HG03139 (cell line): ENCODE results near the gene AIF1L.

Experiments
- ATAC-seq: cut with Tn5 transposase; IDR thresholded peaks from one replicate; pipeline ENCODE4 v1.9.1; 2021; ENCODE audit not compliant: unreplicated experiment

Gene AIF1L

DNA sequence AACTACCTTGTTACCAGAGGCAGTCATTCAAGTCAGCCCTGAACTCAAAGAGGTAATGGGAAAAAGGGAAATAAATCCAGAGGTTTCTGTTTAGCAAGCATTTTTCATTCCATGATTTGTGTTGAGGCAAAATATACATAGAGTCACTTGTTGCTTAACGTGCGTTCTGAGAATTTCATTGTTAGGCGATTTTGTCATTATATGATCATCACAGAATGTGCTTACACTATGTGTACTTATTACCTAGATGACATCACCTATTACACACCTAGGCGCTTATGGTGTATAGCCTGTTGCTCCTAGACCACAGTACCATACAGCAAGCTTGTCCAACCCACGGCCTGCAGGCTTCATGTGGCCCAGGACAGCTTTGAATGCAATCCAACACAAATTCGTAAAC, 65.3 kb downstream of the AIF1L start:
- ATAC-seq, result no peak

DNA sequence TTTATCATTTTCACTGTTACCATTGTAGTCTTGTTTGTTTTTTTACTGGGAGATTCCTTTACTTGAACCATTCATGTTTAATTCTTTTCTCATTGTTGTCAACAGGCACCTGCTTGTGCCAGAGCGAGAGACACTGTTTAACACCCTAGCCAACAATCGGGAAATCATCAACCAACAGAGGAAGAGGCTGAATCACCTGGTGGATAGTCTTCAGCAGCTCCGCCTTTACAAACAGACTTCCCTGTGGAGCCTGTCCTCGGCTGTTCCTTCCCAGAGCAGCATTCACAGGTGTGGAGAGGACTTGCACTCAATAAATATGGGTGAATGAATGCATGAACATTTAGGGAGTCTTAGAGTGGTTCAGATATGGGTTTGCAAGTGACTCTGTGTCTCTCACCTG, 66.6 kb downstream of the AIF1L start:
- no peak for ATAC-seq

DNA sequence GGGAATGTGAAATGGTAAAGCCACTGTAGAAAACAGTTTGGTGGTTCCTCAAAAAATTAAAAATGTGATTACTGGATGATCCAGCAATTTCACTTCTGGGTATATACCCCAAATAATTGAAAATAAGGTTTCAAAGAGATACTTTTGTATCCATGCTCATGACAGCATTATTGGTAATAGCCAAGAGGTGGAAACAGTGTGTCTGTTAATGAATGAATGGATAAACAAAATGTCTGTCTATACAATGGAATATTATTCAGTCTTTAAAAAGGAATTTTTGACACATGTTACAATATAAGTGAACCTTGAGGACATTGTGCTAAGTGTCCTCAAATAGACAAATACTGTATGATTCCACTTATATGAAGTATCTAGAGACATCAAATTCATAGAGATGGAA, 69.2 kb downstream of the AIF1L start:
- ATAC-seq, result no peak

DNA sequence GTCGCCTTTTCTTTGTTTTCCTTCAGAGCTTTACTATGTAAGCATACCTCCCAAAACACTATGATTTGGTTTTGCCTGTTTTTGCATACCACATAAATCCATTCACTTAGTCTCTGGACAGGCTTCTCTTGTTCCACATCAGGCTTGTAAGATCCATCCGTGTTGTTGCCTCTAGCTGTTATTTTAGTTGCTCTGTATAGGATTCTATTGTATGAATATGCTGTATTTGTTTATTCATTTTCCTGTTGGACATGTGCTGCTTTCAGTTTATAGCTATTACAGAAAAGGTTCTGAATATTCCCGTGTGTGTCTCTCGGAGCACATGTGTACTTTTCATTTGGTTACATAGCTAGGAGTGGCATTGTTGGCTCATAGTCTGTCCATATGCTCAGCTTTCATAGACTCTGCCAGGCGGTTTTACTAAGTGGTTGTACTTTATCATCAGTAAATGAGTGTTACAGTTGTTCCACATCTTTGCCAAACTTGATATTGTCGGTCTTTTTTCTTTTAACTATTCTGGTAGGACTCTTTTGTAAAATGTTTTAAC, 70.9 kb downstream of the AIF1L start:
- no peak for ATAC-seq

DNA sequence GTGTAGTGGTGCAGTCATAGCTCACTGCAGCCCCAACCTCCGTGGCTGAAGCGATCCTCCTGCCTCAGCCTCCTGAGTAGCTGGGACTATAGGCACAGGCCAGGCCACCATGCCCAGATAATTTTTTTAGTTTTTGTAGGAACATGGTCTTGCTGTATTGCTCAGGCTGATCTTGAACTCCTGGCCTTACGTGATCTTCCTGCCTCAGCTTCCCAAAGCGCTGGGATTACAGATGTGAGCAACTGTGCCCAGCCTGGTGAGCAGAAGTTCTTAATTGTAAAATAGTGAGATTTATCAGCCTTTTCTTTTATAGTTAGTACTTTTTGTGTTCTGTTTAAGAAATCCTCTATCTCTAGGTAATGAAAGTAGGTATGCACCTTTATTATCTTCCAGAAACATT, 71.6 kb downstream of the AIF1L start:
- ATAC-seq, result no peak

DNA sequence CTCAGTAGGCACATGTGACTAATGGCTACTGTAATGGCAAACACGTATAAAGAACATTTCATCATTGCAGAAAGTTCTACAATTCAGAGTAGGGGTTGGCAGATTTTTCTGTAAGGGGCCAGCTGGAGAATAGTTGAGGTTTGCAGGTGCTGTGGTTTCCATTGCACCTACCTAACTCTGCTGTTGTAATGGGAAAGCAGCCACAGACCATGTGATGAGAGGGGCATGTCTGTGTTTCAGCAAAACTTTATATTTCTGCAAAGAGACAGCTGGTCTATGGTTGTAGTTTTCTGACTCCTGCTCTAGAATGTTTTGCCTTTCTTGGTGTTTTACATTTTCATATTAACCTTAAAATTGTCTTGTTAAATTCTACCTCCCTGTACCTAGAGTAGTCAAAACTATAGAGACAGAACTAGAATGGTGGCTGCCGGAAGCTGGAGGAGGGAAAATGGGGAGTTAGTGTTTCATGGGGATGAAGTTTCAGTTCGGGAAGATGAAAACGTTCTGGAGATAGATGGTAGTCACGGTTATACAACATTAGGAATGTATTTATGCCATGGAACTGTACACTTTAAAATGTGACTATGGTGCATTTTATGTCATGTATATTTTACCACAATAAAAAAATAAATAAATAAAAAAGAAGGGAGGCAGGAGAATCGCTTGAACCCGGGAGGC, 73.4 kb downstream of the AIF1L start:
- no peak for ATAC-seq
